SK-N-SH (cell line): ENCODE data around the gene CDKL5. TPM values are rescaled to one million over a fixed set of nuclear protein-coding genes. Genes with fewer than 3 reads are reported as not detected.

Experiments used
- CTCF ChIA-PET: fragments of 300-600, 350-600 bp; formaldehyde crosslinking; extraction: SDS; loops from one replicate; lab custom pipeline; 2021; lab: Yijun Ruan, JAX
- POLR2A ChIA-PET: fragments of 350-600 bp; sonication (Branson Sonifier 250); formaldehyde crosslinking; extraction: SDS; loops from one replicate; lab custom pipeline; 2020; ENCODE audit warnings: antibody characterized with exemption, inconsistent platforms; lab: Yijun Ruan, JAX
- DNase-seq: peaks from one replicate; pipeline ENCODE4 v3.0.0; 2012
- H2AFZ ChIP-seq: fragments of 200-600 bp; sonication (generic); 2 replicates; pipeline ENCODE4 v1.8.1; 2016; ENCODE audit warnings: antibody characterized with exemption, mild to moderate bottlenecking, low read depth
- H3F3A ChIP-seq: fragments of 200-600 bp; sonication (generic); replicated peaks from 2 replicates; pipeline ENCODE3; 2016; ENCODE audit warnings: antibody characterized with exemption, mild to moderate bottlenecking; ENCODE audit not compliant: insufficient read depth
- H3K27ac ChIP-seq, 2 experiments: fragments of 200-500 bp in 1 of 2; fragments of 200-600 bp in 1 of 2; sonication (Bioruptor generic) in 1 of 2; sonication (generic), shearing (Covaris generic) in 1 of 2; 2 replicates each; pipeline versions ENCODE4 v1.5.1 to v1.6.1; 2014 to 2016; ENCODE audit warnings: low read depth in 2 of 2, inconsistent platforms in 1 of 2, low read length in 1 of 2, mild to moderate bottlenecking in 1 of 2, mixed read lengths in 1 of 2
- H3K27me3 ChIP-seq: fragments of 200-600 bp; sonication (generic), shearing (Covaris generic); 2 replicates; pipeline ENCODE4 v1.6.1; 2016; ENCODE audit warnings: mixed run types; ENCODE audit not compliant: insufficient read depth
- H3K36me3 ChIP-seq, 2 experiments: fragments of 200-500 bp in 1 of 2; fragments of 200-600 bp in 1 of 2; sonication (Bioruptor generic) in 1 of 2; sonication (generic) in 1 of 2; replicated peaks in 1 of 2; 2 replicates each; pipeline versions ENCODE3 to v1.5.1; 2014 to 2016; ENCODE audit warnings: low read length in 1 of 2, mild to moderate bottlenecking in 1 of 2; ENCODE audit not compliant: insufficient read depth in 2 of 2, control insufficient read depth in 1 of 2
- H3K4me1 ChIP-seq, 2 experiments: fragments of 200-500 bp in 1 of 2; fragments of 200-600 bp in 1 of 2; sonication (Bioruptor generic) in 1 of 2; sonication (generic), shearing (Covaris generic) in 1 of 2; 2 replicates each; pipeline versions ENCODE4 v1.5.1 to v1.6.1; 2014 to 2016; ENCODE audit warnings: low read depth in 1 of 2, low read length in 1 of 2, mixed run types in 1 of 2; ENCODE audit not compliant: insufficient read depth in 2 of 2, control insufficient read depth in 1 of 2
- H3K4me2 ChIP-seq: fragments of 200-600 bp; sonication (generic), shearing (Covaris generic); 2 replicates; pipeline ENCODE4 v1.6.1; 2017; ENCODE audit warnings: mixed run types
- H3K4me3 ChIP-seq, 2 experiments: fragments of 200-500 bp in 1 of 2; fragments of 200-600 bp in 1 of 2; sonication (Bioruptor generic) in 1 of 2; sonication (generic), shearing (Covaris generic) in 1 of 2; 2 replicates each; pipeline versions ENCODE4 v1.5.1 to v1.8.1; 2014 to 2016; ENCODE audit warnings: low read depth in 2 of 2, inconsistent platforms in 1 of 2, low read length in 1 of 2, mild to moderate bottlenecking in 1 of 2, mixed read lengths in 1 of 2, moderate library complexity in 1 of 2
- H3K79me2 ChIP-seq: fragments of 200-600 bp; sonication (generic); 2 replicates; pipeline ENCODE4 v1.8.1; 2017; ENCODE audit warnings: mild to moderate bottlenecking; ENCODE audit not compliant: insufficient read depth
- H3K9ac ChIP-seq: fragments of 200-600 bp; sonication (generic); 2 replicates; pipeline ENCODE4 v1.6.1; 2017; ENCODE audit warnings: mixed run types
- H3K9me2 ChIP-seq: fragments of 200-600 bp; sonication (generic); 2 replicates; pipeline ENCODE4 v1.6.1; 2017; ENCODE audit warnings: mixed run types
- H3K9me3 ChIP-seq: fragments of 200-600 bp; sonication (generic); 2 replicates; pipeline ENCODE4 v1.6.1; 2017; ENCODE audit warnings: mixed run types, mild to moderate bottlenecking, moderate library complexity
- H4K20me1 ChIP-seq: fragments of 200-600 bp; sonication (generic); 2 replicates; pipeline ENCODE4 v1.6.1; 2017; ENCODE audit warnings: mild to moderate bottlenecking, mixed run types; ENCODE audit not compliant: insufficient read depth
- CHD2 ChIP-seq: fragments of 150-350 bp; IDR thresholded peaks from 2 replicates; pipeline ENCODE4 v1.6.1; 2018; ENCODE audit warnings: low read length; ENCODE audit not compliant: partially characterized antibody
- EZH2phosphoT487 ChIP-seq: fragments of 200-600 bp; sonication (generic); IDR thresholded peaks from 2 replicates; pipeline ENCODE4 v1.6.1; 2017; ENCODE audit warnings: low read depth, mixed run types, mild to moderate bottlenecking, antibody characterized with exemption, moderate library complexity, borderline replicate concordance
- FOSL2 ChIP-seq: IDR thresholded peaks from 2 replicates; pipeline ENCODE4 v1.4.0; 2012; ENCODE audit warnings: low read depth, mild to moderate bottlenecking, moderate library complexity, borderline replicate concordance
- GABPA ChIP-seq: IDR thresholded peaks from 2 replicates; pipeline ENCODE4 v1.4.0; 2012; ENCODE audit warnings: low read depth, mild to moderate bottlenecking
- IRF3 ChIP-seq: fragments of 150-350 bp; IDR thresholded peaks from 2 replicates; pipeline ENCODE4 v1.6.1; 2016; ENCODE audit warnings: mild to moderate bottlenecking, low read depth, low read length
- JUND ChIP-seq: IDR thresholded peaks from 2 replicates; pipeline ENCODE4 v1.4.0; 2012
- NFIC ChIP-seq: IDR thresholded peaks from 2 replicates; pipeline ENCODE4 v1.4.0; 2012; ENCODE audit warnings: borderline replicate concordance
- NRF1 ChIP-seq: IDR thresholded peaks from 2 replicates; pipeline ENCODE4 v1.6.1; 2012; ENCODE audit warnings: low read depth, mild to moderate bottlenecking, low read length
- PBX3 ChIP-seq: IDR thresholded peaks from 2 replicates; pipeline ENCODE4; 2012
- RCOR1 ChIP-seq: fragments of 150-350 bp; IDR thresholded peaks from 2 replicates; pipeline ENCODE4 v1.6.1; 2017; ENCODE audit warnings: antibody characterized with exemption, low read length
- RXRA ChIP-seq: IDR thresholded peaks from 2 replicates; pipeline ENCODE4 v1.4.0; 2012; ENCODE audit warnings: low read depth, mild to moderate bottlenecking, borderline replicate concordance
- SIN3A ChIP-seq: IDR thresholded peaks from 2 replicates; pipeline ENCODE4 v1.6.1; 2012; ENCODE audit warnings: low read depth, mild to moderate bottlenecking, low read length, moderate library complexity, borderline replicate concordance
- SMC3 ChIP-seq: IDR thresholded peaks from 2 replicates; pipeline ENCODE4 v1.6.1; 2012; ENCODE audit warnings: low read depth, low read length, improper control_type of control experiment
- TCF12 ChIP-seq: IDR thresholded peaks from 2 replicates; pipeline ENCODE4 v1.4.0; 2012
- USF1 ChIP-seq: IDR thresholded peaks from 2 replicates; pipeline ENCODE4 v1.4.0; 2012; ENCODE audit warnings: low read depth, borderline replicate concordance
- USF2 ChIP-seq: fragments of 150-350 bp; IDR thresholded peaks from 2 replicates; pipeline ENCODE4 v1.6.1; 2017; ENCODE audit warnings: antibody characterized with exemption, low read length, low read depth, borderline replicate concordance
- YY1 ChIP-seq: IDR thresholded peaks from 2 replicates; pipeline ENCODE4 v1.4.0; 2012; ENCODE audit warnings: low read depth, mild to moderate bottlenecking
- WGBS: methylation state at CpG from one replicate; pipeline ENCODE4 v1.1.6; 2017; ENCODE audit warnings: low lambda C conversion rate; 5-methylcytosine and 5-hydroxymethylcytosine counted together
- polyA plus RNA-seq, 3 experiments: library from polyadenylated mRNA; depleted of rRNA; stranded (reverse); fragments of >200 nt; gene quantifications; 2 replicates each; pipeline ENCODE4 v1.2.3, GENCODE V29; 2012

The CDKL5 gene
- polyA plus RNA-seq, 1 of the 3 experiments (the other 2 are of a cell fraction) = 1.3 TPM

- TF ChIP-seq IRF3 (no peak), NFIC (no peak)
Observed at GRCh38 chrX:18573556-18573955, 148.1 kb downstream of the CDKL5 start (continued).

- 58% methylated on average over 3 of the region's 3 CpGs for WGBS
- no peak overlapping the region; a peak in 1 of 4 replicates for H3K27ac ChIP-seq
- TF ChIP-seq TCF12 = 0 out of 2 replicates have a peak, but pooled peaks have one; percentile 14
- 0 out of 2 replicates have a peak, but pooled peaks have one; percentile 17 for TF ChIP-seq NFIC
- no peak for TF ChIP-seq RCOR1
- TF ChIP-seq RXRA = peak; percentile 37; the same call in 1 of the 2 replicates
- TF ChIP-seq FOSL2 = peak; percentile 47; the same call in 1 of the 2 replicates
- TF ChIP-seq PBX3 = no peak
- peak; percentile 15; the same call in 1 of the 2 replicates for TF ChIP-seq JUND
- no peak for TF ChIP-seq CHD2
- H3K36me3 ChIP-seq = peaks cover 0 to under 1% of the 10 kb centered on the region in 2 experiments
- H3K79me2 ChIP-seq = no peaks in the 10 kb centered on the region
- ChIA-PET POLR2A (no interaction called here), CTCF (no interaction called here)
- no peak overlapping the region for H3K4me3 ChIP-seq
- H3K9me2 ChIP-seq = no peaks in the 10 kb centered on the region
- peaks cover 0 to 6% of the 10 kb centered on the region in 2 experiments; a peak in 2 of 4 replicates for H3K4me1 ChIP-seq
- H4K20me1 ChIP-seq = no peaks in the 10 kb centered on the region
- no peaks in the 10 kb centered on the region for H3F3A ChIP-seq
- DNase-seq = no peak
- H3K4me2 ChIP-seq = no peak overlapping the region
- H3K9ac ChIP-seq = no peak overlapping the region
- H2AFZ ChIP-seq = no peak overlapping the region
- H3K9me3 ChIP-seq = no peaks in the 10 kb centered on the region
- no peaks in the 10 kb centered on the region for H3K27me3 ChIP-seq
Observed at GRCh38 chrX:18574591-18574990, 149.2 kb downstream of the CDKL5 start.

GRCh38 chrX:18575744-18576143 lies 150.3 kb downstream of the CDKL5 start:
- Histone ChIP-seq H3K9me3 (no peaks in the 10 kb centered on the region), H3K9ac (no peak overlapping the region), H3K4me2 (no peak overlapping the region), H3K9me2 (no peaks in the 10 kb centered on the region), H3K27ac (no peak overlapping the region), H3F3A (no peaks in the 10 kb centered on the region), H3K27me3 (no peaks in the 10 kb centered on the region), H3K4me1 (peaks cover 0 to 6% of the 10 kb centered on the region in 2 experiments; a peak in 2 of 4 replicates), H3K79me2 (no peaks in the 10 kb centered on the region), H2AFZ (no peak overlapping the region), H4K20me1 (no peaks in the 10 kb centered on the region), H3K4me3 (no peak overlapping the region), H3K36me3 (peaks cover 0 to 10% of the 10 kb centered on the region in 2 experiments)
- WGBS = 65% methylated on average over 1 of the region's 1 CpG
- CTCF ChIA-PET = interaction anchor here (0.6 kb wide), 1 partner anchor 67 kb away, joined by 3 read pairs; no protein-coding TSS in a partner anchor
- DNase-seq = no peak
- TF ChIP-seq EZH2phosphoT487 = no peak
- no peak for TF ChIP-seq SMC3
- no peak for TF ChIP-seq JUND
- TF ChIP-seq SIN3A = no peak
- no peak for TF ChIP-seq GABPA
- no peak for TF ChIP-seq USF2
- no peak for TF ChIP-seq IRF3
- TF ChIP-seq USF1 = no peak
- TF ChIP-seq RCOR1 = no peak
- TF ChIP-seq YY1 = no peak
- no peak for TF ChIP-seq NFIC
- TF ChIP-seq NRF1 = no peak
- POLR2A ChIA-PET = no interaction called here
